Activated CD4-positive, CD25-positive, alpha-beta regulatory T cell treated with anti-CD3 and anti-CD28 coated beads, Interleukin-2, amount 50 U/mL, for 16 hours (primary cell): Measurements from ENCODE around the gene ENO2.
A peak's percentile ranks its signal among the peaks of the same experiment; 100 is the strongest.

Source experiments
- DNase-seq: peaks from one replicate; pipeline ENCODE4 v3.0.0-alpha.2; 2020; ENCODE audit warnings: low read depth, low spot score

ENO2 gene

DNA sequence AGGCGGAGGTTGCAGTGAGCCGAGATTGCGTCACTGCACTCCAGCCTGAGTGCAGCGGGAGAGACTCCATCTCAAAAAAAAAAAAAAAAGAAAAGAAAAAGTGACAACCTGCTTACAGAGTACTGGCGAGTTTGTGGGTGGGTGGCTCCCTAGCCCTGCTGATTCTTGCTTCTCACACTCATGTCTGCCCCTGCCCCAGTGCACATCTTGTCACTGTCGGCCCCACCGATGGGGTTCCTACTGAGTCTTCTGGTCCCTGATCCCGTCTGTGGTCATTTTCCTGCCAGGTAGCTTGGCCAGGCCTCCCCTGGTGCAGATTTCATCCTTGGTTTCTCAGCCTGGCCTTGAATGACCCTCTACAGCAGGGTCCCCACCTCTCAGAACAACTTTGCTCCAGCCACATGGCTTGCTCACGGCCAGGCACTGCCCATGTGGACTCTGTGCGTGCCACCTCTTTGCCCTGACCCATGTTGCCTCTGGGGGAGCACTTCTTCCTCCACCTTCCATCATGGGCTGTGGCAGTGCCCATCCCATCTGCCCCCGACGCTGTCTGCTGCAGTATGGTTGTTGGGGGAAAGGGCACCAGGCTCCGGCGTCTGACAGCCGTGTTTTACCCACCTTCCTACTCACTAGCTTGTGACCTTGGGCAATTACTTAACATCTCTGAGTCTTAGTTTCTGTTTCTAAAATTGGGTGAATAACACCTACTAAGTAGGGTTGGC, 34.7 kb downstream of the ENO2 start:
- no peak for DNase-seq

DNA sequence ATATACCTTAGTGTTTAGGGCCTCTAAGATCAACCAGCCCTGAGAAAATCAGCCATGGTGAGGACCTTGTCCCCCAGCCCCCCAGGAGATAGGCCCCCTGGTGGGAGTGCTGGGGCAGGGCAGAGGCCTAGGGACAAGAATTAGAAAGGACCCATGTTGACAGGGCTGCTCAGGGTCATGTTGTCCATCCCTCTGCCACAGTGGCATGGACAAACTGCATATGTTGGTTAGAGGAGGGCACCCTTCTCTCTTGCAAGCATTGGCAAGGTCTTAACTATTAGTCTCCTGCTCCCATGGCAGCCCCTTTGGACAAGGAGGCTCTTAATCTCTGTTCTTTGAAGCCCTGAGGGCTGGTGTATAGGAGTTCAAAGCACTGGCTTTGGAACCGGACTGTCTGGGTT, 36.0 kb downstream of the ENO2 start:
- no peak for DNase-seq

DNA sequence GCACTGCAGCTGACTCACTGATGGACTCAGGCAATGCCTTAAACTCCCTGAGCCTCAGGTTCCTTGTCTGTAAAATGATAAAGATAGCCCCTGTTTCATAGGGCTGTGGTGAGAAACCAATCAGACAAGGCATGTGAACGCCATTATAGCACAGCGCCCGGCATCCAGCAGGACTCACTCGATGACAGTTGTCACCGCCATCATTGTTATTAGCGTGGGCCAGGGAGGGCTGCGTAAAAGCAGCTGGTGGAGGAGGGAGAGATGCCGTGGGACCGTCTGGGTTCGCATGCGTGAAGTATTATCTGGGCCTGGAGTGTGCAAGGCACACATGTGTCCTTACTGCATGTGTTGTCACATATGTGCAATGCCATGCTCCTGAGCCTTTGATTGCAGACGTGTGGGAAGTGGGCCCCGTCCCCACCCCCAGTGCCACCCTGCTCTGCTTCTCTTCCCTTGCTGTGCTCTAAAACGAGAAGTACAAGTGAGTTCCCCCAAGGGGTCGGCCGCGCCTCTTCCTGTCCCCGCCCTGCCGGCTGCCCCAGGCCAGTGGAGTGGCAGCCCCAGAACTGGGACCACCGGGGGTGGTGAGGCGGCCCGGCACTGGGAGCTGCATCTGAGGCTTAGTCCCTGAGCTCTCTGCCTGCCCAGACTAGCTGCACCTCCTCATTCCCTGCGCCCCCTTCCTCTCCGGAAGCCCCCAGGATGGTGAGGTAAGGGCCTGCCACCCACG, 36.6 kb downstream of the ENO2 start, which contains the start of gene PTPN6:
Gene PTPN6 (plus strand): TSS at position 546 of the 730 bp plus-strand sequence. CDS start 157 bp downstream, at position 703.
- DNase-seq = no peak

DNA sequence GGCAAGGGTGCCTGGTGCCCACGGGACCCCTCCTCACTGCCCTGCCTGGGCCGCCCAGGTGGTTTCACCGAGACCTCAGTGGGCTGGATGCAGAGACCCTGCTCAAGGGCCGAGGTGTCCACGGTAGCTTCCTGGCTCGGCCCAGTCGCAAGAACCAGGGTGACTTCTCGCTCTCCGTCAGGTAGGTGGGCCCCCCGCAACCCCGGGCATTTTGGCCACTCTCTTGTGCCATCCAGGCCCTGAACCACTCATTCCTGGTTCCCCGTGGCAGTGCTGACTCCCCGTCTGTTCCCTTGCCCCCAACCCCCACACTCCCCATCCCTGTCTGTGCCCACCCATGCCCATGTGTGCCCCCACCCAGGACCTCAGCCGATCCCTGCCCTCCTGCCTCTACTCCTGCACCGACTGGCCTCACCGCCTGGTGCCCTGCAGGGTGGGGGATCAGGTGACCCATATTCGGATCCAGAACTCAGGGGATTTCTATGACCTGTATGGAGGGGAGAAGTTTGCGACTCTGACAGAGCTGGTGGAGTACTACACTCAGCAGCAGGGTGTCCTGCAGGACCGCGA, 37.3 kb downstream of the ENO2 start:
- no peak for DNase-seq

DNA sequence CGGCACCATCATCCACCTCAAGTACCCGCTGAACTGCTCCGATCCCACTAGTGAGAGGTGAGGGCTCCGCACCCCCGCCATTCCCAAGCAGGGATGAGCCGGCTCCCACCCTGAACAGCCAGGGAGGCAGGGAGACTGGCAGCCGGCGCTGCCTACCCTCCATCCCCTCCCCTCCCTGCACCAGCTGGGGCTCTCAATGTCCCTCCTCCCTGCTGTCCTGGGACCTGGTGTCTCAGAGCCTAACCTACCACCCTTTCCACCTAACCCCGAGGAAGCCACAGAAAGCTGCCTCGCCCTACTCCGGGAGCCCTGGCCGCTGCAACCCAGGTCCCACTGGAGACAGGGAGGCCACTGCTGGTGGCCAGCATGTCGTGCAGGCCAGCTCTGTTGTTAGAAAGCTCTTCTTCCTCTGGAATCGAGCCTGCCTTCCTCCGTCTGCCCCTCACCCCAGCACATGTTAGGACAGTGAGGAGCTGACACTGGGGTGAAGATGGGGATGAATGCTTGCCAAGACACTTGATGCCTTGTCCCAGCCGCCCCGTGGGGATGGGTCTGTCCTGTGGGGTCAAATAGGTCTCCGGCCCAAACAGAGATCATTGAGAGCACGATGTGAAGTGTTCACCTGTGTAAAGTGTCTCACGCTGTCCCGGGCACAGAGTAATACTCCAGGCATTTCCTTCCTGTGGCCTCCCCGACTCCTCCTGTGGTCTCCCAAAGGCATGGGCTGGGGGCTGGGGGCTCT, 37.9 kb downstream of the ENO2 start:
- DNase-seq = no peak

DNA sequence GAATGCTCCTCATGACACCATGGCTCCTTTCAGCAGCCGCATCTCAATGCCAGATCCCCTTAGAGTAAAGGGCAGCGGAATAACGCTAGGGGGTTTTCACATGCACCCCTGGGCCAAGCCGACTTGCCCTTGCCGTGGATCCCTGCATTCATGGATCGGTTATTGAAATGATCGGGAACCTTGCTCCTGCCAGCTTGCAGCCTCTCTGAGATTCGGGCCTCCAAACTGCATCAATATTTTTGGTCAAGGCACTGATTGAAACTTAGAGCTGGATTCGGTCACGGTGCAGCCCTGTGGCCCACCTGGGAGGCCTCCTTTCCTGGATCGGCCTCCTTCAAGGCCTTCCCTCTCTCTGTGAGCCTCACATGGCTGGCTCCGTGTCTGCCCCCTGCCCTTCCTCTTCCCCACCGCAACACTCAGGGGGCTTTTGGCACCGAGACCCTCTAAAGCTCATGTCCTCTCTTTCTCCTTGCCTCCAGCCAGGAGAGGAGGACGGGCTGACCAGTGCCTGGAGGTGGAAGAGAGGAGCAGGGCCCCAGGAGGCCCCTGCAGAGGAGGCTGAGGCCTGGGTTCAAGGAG, 38.6 kb downstream of the ENO2 start:
- DNase-seq = no peak

DNA sequence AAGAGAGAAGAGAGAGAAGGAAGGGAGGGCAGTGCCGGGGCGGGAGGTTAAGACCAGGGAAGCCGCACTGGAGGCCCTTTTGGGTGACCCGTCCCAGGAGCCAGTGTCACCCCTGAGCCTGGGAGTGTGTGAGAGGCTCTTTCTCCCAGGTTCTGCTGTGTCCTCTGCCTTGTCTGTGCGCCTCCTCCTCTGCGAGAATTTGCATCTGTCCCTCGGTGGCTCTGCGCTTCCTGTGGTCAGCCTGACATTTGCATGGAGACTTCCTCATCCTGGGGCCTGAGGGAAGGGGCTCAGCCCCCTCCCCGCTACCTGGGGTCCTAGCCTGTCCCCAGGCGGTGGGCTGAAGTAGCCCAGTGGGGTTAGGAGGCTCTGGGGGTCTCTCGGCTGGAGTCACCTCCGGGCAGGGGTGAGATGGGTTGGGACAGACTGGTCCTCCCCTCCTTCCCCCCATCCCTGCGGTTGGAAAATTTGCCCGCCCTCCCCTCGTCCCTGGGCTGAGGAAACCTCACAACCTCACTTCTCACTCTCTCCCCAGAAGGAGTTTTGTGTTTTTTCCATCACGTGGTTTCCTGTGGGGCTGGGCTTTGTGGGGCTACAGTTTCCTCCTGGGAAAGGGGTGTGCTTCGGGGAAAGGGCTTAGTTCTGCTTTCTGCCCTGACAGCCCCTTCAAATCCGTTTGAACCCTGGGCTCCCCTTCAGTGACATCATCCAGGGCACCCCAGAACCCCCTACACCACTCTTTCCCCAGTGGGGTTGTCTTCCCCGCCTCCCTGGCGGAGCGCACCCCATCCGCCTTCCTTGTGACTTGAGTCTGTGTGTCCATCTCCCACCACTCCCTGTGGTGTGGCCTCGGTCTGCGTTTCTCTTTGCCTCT, 39.3 kb downstream of the ENO2 start:
- DNase-seq = peak; percentile 70

DNA sequence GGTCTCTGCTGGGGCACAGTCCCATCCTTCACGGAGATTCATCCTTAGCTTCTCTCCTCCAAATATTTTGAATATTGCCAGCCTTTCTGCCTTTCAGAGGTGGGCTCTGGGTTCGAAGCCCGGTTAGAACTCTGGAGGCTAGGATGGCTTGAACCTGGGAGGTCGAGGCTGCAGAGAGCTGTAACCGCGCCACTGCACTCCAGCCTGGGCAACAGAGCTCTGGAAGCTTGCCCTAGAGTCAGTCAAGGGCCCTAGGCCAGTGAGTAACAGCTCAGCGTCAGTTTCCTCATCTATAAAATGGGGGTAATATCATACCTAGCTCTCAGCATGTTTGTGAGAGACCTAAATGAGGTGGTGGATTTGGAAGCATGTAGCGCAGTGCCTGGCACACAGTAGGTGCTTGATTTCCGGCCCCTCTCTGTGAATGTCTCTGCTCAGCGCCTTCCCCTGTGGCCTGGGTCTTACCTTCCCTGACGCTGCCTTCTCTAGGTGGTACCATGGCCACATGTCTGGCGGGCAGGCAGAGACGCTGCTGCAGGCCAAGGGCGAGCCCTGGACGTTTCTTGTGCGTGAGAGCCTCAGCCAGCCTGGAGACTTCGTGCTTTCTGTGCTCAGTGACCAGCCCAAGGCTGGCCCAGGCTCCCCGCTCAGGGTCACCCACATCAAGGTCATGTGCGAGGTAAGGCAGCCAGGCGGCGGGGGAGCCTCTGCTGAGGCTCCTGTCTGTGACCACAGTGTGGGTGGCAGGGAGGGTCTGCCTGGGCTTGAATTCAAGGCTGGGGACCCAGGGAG, 40.1 kb downstream of the ENO2 start:
- no peak for DNase-seq

DNA sequence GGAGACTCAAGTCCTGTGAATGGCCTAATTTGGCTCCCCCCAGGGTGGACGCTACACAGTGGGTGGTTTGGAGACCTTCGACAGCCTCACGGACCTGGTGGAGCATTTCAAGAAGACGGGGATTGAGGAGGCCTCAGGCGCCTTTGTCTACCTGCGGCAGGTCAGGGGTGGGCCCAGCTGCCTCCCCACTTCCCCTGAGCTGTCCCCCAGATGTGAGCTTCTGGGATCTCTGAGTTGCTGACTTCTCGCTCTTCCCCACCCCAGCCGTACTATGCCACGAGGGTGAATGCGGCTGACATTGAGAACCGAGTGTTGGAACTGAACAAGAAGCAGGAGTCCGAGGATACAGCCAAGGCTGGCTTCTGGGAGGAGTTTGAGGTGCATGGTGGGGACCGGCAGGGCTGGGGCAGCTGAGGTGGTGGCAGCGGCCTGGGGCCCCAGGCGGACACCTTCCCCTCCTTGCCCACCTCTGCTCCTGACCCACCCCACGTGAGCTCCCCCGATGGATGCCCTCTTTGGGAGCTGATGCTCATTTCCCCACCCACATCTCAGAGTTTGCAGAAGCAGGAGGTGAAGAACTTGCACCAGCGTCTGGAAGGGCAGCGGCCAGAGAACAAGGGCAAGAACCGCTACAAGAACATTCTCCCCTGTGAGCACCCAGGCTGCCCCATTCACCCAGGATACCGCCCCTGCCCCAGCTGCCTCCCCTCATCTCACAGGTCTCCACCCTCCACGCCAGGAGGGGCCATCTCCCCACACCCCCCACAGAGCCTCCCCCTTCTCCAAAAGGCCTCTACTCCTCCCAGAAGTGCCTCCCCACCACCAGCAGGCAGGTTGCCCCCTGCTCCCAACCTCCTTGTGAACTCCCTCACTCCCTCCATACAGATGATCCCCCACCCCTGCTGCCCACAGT, 41.0 kb downstream of the ENO2 start:
- DNase-seq = no peak

DNA sequence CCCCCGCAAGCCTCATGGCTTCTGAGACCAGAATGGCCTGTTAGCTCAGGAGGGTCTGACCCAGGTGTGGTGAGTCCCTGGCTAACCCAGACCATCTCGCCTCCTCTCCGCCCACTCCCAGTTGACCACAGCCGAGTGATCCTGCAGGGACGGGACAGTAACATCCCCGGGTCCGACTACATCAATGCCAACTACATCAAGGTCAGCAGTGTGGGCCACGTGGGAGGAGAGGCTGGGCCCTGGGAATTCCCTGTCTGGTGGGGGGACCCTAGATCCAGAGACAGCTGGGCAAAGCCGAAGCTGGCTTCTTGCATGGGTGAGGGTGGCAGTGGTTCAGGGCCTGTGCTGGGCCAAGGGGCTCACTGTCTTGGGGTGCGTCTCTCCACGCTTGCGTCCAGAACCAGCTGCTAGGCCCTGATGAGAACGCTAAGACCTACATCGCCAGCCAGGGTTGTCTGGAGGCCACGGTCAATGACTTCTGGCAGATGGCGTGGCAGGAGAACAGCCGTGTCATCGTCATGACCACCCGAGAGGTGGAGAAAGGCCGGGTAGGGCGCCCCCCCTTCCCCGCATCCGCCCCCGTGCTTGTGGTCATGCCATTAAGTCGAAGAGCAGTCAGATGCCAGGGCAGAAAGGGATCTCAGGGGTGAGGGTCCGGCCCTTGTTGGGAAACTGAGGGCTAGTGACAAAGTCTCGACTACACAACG, 41.8 kb downstream of the ENO2 start:
- DNase-seq = no peak

DNA sequence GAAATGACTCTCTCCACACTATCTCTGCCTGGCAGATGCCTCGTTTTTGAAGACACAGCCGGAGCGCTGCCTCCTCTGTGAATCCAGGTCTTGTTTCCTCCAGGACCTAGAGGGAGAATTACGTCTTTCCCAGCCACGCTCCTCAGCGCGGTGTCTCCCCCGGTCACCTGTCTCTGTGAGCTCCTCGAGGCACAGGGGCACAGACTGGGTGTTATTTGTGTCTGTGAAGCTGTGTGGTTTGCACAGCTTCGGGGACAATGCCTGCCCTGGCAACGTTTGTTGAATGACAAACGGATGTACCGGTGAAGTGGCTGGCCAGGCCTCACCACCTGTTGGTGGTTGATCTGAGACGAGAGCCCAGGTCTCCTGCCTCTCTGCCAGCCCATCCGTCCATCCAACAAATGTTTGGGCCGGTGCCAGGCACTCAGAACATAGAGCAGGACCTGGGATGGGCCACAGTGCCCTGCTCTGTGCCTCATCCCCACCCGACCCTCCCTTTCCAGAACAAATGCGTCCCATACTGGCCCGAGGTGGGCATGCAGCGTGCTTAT, 42.8 kb downstream of the ENO2 start:
- no peak for DNase-seq

DNA sequence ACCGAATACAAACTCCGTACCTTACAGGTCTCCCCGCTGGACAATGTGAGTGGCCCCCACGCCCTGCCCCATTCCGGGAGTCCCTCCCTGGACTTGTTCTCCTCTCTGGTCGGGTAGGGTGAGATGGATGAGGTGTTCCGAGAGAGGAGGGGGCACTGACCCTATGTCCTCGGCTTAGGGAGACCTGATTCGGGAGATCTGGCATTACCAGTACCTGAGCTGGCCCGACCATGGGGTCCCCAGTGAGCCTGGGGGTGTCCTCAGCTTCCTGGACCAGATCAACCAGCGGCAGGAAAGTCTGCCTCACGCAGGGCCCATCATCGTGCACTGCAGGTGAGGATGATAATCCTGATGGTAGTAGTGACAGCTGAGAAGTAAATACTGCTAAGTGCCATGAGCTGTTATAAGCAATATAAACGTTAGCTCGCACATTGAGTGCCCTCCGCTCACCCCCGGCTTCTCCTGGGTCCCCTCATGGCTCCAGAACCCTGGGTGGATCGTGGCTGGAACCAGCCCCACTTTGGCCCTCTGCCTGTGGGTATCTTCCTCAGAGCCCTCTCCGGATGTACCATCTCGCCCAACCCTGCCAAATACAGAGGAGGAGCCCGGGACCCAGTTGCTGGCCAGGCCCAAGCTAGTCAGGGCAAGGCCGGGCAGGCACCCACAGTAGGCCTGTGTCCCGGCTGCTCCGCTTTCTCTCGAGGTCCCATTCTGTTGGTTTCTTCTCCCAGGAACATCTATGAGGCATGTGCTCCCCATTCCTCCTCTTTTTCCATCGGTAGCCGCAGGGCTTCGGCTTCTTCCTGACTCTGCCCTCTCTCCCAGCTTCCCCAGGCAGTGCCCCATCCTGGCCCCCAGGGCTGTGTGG, 43.6 kb downstream of the ENO2 start:
- DNase-seq = no peak

DNA sequence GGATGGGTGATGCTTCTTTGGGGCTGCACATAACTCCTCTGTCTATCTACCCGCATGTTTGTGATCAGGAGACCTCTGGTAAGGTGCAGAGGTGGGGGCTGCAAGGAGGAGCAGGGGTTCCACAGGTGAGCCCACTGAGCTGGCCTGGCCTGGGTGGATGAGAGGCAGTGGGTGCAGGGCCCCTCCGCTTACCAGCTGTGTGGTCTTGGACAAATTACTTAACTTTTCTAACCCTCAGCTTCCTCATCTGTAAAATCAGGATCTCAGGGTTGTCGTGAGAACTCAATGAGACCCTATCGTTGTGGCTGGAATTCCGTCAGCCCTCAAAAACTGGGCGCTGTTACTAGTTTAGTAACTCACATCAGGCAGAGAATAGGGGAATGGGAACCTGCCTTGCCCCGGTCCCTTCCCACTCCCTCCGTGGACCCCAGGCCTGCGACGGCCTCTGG, 44.3 kb downstream of the ENO2 start:
- no peak for DNase-seq

DNA sequence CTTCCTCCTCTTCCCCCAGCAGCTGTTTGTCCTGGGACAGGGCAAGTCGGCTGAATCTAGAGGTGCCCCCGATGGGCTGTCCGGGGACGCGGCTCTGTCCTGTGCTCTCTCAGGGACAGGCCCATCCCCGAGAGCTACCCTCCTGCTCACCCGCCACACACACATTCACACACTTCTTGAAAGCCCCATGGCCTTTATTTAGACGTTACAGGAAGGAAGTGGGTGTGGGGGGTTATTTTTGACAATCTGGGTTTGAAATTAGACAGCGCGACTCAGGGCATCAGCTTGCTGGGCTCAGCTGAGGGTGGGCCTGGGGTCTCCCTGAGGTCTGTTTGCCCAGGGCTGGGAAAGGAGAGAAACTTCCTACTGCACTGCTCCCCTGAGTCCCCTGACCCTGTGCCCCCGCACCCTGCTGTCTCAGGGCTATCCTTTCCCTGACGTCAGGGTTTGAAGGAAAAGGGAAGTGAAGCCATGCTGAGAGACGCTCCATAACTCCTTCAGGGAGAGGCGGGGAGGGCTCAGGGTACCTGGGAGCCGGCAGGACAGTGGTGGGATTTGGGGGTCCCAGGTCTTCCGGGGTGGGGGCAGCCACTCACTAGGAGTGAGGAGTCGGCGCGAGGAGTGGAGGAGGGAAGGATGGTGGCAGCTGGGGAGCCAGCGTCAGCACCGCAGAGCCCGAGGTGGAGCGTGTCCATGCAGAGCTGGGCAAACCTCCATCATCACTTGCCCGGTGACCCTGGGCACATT, 44.9 kb downstream of the ENO2 start:
- peak; percentile 60 for DNase-seq

DNA sequence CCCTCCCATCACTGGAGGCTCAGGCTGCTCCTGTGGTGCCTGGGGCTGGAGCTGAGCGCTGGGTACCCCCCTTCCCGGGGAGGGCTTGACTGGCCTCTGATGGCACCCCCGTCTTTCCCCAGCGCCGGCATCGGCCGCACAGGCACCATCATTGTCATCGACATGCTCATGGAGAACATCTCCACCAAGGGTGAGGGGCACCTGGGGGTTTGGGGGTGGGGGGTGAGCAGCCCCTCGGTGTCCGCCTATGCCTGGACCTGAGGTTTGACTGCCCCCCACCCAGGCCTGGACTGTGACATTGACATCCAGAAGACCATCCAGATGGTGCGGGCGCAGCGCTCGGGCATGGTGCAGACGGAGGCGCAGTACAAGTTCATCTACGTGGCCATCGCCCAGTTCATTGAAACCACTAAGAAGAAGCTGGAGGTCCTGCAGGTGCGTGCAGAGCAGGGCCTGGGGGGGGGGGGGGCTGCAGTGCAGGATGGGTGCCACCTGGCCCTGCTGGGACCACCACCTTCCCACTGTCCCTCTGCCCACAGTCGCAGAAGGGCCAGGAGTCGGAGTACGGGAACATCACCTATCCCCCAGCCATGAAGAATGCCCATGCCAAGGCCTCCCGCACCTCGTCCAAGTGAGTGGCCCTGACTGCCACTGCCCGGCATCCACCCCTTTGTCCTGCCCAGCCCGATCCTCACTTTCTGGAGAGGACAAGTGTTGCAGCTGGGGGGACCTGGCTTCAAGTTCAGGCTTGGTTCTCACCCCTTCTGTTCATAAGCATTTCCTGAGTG, 45.6 kb downstream of the ENO2 start:
- no peak for DNase-seq
